SK-N-DZ (cell line): Measurements from ENCODE around the gene RDX.

Experiments
- DNase-seq: peaks from one replicate; pipeline ENCODE4 v3.0.0-alpha.2; 2015; ENCODE audit warnings: low spot score

The RDX gene

DNA sequence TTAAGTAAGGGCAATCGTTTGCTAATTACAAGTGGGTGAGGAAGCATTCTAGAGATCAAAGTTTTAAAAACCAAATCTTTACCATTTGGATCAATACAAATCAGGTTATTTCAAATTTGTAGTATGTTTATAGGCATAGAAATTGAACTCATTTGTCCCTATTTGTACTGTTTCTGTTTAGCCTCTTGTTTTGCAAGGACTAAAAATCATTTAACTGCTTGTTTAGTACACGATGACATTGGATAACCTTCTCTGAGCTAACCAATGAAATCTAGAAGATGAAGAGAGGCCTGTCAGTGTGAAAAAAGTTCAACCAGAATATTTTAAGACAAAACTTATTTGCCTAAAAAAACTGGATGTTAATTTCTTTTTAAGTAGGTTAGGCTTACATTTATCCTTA, 163.3 kb downstream of the RDX start:
- DNase-seq, result no peak

DNA sequence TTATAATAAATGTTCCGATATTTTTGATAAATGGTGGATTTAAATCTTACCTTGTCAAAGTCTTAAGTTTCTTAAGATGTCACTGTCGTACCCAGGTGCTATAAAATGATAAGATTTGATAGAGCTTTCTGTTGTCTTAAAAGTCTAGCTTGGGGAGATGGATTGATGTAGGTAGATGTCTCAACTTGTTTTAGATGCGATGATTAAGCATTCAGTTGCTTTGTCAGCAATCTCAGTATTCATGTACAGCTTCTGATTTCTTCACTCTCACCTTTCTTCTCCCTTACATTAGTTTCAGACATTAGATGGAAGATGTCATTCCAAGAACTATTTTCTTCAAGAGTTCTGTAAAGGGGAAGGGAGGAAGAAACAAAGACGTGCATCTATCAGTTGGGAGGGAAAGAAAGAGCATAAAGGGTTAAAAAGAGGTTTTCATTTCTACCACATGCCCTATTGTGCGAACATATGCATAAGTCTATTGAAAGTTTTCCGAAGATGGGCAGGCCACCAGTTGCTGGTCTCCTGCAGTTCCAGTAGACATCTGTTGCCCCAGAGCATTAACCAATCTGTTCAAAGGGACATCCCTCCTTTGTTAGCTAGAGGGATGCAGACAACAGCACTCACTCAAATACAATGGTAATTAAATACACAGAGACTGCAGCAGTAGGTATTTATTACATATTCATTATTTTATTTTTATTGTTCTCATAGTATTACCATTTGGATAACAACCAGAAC, 164.9 kb downstream of the RDX start:
- DNase-seq, result peak; percentile 5

DNA sequence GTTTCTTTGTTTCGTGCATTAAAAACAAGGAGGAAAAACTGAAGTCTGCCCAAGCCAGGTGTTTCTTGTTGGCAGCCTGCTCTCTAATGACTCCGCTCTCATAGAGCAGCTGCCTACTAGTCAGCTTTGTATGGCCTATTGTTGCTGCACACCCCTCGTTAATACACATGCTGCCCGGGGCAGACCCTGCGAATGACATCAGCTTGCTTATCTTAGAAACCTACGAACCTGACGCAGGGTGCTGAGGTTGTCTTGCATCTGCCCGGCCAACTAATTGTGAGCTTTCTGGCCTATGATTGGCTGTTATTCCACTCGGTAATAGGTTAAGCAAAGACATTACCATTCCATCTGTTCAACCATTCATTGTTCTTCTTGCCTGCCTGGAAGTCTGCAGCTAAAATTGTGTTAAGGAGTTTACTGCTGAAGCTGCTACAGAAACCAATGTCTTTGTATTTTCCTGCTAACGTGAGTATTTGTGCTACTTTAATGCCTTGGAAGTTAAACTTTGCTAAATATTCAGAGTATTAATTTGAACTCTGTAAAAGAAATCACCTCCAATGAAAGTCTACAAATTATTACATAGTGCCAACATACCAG, 165.7 kb downstream of the RDX start:
- peak; percentile 81 for DNase-seq

DNA sequence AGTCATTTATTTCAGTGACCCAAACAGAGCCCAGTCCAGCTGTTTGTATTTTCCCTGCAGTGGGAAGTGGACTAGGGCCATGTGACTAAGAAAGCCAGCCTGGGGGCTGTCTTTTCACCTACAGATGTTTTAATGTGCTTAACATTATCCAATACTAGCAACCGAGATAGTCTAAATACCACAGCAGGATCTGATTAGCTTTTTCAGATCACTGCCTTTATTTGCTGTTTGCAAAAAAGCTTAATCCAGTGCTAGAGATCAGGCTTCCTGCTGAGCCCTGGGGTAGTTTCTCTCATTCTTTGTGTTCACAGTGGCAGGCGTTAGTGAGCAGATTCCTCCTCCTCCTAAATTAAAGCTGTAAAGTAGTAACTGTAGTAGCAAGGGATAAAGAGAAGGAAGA, 168.3 kb downstream of the RDX start:
- no peak for DNase-seq

DNA sequence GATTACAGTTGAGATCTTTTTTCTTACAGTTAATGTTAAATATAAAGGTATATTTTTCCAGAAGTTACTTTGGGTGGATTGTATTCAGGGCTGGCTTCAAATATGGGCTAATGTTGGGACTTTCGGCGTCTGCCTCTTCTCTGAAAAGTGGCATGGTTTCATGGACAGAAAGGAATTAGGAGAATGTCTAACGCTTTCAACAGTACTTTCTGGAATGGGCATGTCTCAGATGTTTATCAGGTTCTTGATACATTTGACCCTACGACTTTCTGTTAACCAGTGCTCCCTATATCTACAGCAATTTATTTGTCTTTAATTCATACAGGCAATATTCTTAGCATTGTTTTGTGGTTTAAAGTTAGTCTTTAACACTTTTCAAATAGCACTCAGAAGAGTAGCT, 169.5 kb downstream of the RDX start:
- DNase-seq, result no peak

DNA sequence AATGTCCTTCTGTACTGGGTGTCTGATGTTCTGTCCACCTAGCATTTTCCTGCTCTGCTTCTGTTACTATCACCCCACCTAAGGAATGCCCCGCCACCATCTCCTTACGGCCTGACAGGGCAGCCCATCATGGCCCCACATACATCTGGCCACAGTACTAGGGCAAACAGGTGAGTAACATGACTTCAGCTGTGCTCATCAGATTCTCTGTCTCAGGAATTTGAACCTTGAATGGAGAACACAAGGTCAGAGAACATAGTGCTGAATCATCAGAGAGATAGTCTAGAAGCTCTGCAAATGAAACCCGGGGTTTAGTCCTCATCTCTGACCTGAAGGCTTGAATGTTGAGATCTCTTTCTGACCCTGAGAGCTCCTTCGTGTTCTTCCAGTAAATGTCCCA, 170.8 kb downstream of the RDX start:
- DNase-seq, result no peak
